Activated naive CD8-positive, alpha-beta T cell treated with anti-CD3 and anti-CD28 coated beads, Interleukin-2, amount 10 ng/mL, durations not matched to agents 7 days and 5 days (primary cell): Measurements from ENCODE around the gene SCAF1. TPM values are rescaled to one million over a fixed set of nuclear protein-coding genes. Genes with fewer than 3 reads are reported as not detected.
"Not testable (repeated sequence)": the region's sequence is repeated elsewhere in the genome, so short reads cannot be mapped to it uniquely, and the experiment has no call there.

Experiments used
- ATAC-seq: fragments of 150-1000 bp; cut with Tn5 transposase; one replicate; pipeline ENCODE4 v1.10.0; 2021; ENCODE audit warnings: low read depth, moderate library complexity
- POLR2A ChIA-PET: fragments of 350-600 bp; sonication (Branson Sonifier 250); formaldehyde crosslinking; loops from one replicate; lab custom pipeline; 2021; ENCODE audit warnings: antibody characterized with exemption; lab: Charles Lee
- DNase-seq: peaks from one replicate; pipeline ENCODE4 v3.0.0; 2021
- H3K27ac Mint-ChIP-seq: one replicate; pipeline ENCODE4 v1.8.0; 2022; ENCODE audit warnings: mild to moderate bottlenecking, mixed read lengths
- H3K27me3 Mint-ChIP-seq: one replicate; pipeline ENCODE4 v1.8.0; 2022; ENCODE audit warnings: mild to moderate bottlenecking, moderate library complexity, mixed read lengths
- H3K36me3 Mint-ChIP-seq: one replicate; pipeline ENCODE4 v1.8.0; 2021; ENCODE audit warnings: mild to moderate bottlenecking, mixed read lengths
- H3K4me1 Mint-ChIP-seq: one replicate; pipeline ENCODE4 v1.8.0; 2021; ENCODE audit warnings: mixed read lengths
- H3K4me3 Mint-ChIP-seq: one replicate; pipeline ENCODE4 v1.8.0; 2022; ENCODE audit warnings: mild to moderate bottlenecking, moderate library complexity, mixed read lengths
- H3K9me3 Mint-ChIP-seq: one replicate; pipeline ENCODE4 v1.8.0; 2021; ENCODE audit warnings: mixed read lengths
- total RNA-seq, 2 experiments: library from RNA; stranded (reverse); gene quantifications; one replicate each; pipeline ENCODE4 v1.2.3, GENCODE V29; 2021

Gene SCAF1
- total RNA-seq, 2 experiments from 2014 or later: 64.7 to 66.9 TPM

- H3K27ac Mint-ChIP-seq: no peak overlapping the region
- H3K27me3 Mint-ChIP-seq: peaks cover 2% of the 10 kb centered on the region
- H3K4me1 Mint-ChIP-seq: no peaks in the 10 kb centered on the region
These were observed 10.9 kb upstream of the SCAF1 start for GRCh38 chr19:49631014-49631588.

GRCh38 chr19:49631610-49632192 is 10.3 kb upstream of the SCAF1 start:
- no peak for DNase-seq
- no peak for ATAC-seq
- Mint-ChIP-seq H3K4me1 (no peaks in the 10 kb centered on the region), H3K4me3 (no peak overlapping the region), H3K9me3 (no peaks in the 10 kb centered on the region), H3K27ac (no peak overlapping the region), H3K27me3 (peaks cover 2% of the 10 kb centered on the region), H3K36me3 (peaks cover 14% of the 10 kb centered on the region)
- POLR2A ChIA-PET: interaction anchor here (0.6 kb wide), 1 partner anchor 36 kb away, joined by 3 read pairs; no protein-coding TSS in a partner anchor

More at GRCh38 chr19:49631014-49631588, 10.9 kb upstream of the SCAF1 start:
- DNase-seq (no peak), ATAC-seq (no peak)
- H3K9me3 Mint-ChIP-seq: no peaks in the 10 kb centered on the region
- POLR2A ChIA-PET: interaction anchor here (0.6 kb wide), 1 partner anchor 35 kb away, joined by 3 read pairs; no protein-coding TSS in a partner anchor
- no peak overlapping the region for H3K4me3 Mint-ChIP-seq
- peaks cover 14% of the 10 kb centered on the region for H3K36me3 Mint-ChIP-seq

- Mint-ChIP-seq H3K36me3 (peaks cover 8% of the 10 kb centered on the region), H3K4me1 (no peaks in the 10 kb centered on the region), H3K27me3 (peaks cover 2% of the 10 kb centered on the region), H3K27ac (no peak overlapping the region), H3K9me3 (no peaks in the 10 kb centered on the region), H3K4me3 (no peak overlapping the region)
- POLR2A ChIA-PET: no interaction called here
- ATAC-seq (no peak), DNase-seq (no peak)
These were observed 9.4 kb upstream of the SCAF1 start for GRCh38 chr19:49632576-49632975.

GRCh38 chr19:49633273-49633672 is 8.7 kb upstream of the SCAF1 start:
- POLR2A ChIA-PET: not testable (repeated sequence)

GRCh38 chr19:49635530-49636232 is 6.3 kb upstream of the SCAF1 start:
- H3K4me3 Mint-ChIP-seq: no peak overlapping the region
- H3K4me1 Mint-ChIP-seq: peaks cover 17% of the 10 kb centered on the region
- peaks cover 18% of the 10 kb centered on the region for H3K27me3 Mint-ChIP-seq
- H3K9me3 Mint-ChIP-seq: no peaks in the 10 kb centered on the region
- ATAC-seq (no peak), DNase-seq (no peak)
- no peak overlapping the region for H3K27ac Mint-ChIP-seq
- POLR2A ChIA-PET: no interaction called here
- no peaks in the 10 kb centered on the region for H3K36me3 Mint-ChIP-seq

More at GRCh38 chr19:49633273-49633672, 8.7 kb upstream of the SCAF1 start:
- H3K4me1 Mint-ChIP-seq, H3K36me3 Mint-ChIP-seq, H3K4me3 Mint-ChIP-seq, H3K9me3 Mint-ChIP-seq, DNase-seq, ATAC-seq, H3K27ac Mint-ChIP-seq, H3K27me3 Mint-ChIP-seq: not testable (repeated sequence)

- peaks cover 21% of the 10 kb centered on the region for H3K4me1 Mint-ChIP-seq
- H3K27ac Mint-ChIP-seq: no peak overlapping the region
- POLR2A ChIA-PET: no interaction called here
- ATAC-seq (no peak), DNase-seq (no peak)
- H3K36me3 Mint-ChIP-seq: no peaks in the 10 kb centered on the region
- no peak overlapping the region for H3K4me3 Mint-ChIP-seq
- H3K9me3 Mint-ChIP-seq: no peaks in the 10 kb centered on the region
- H3K27me3 Mint-ChIP-seq: peaks cover 18% of the 10 kb centered on the region
These were observed 5.6 kb upstream of the SCAF1 start for GRCh38 chr19:49636233-49636932.

GRCh38 chr19:49637821-49638738 is 3.9 kb upstream of the SCAF1 start:
- Mint-ChIP-seq H3K4me3 (peak overlapping the region; percentile 68), H3K36me3 (peaks cover 6% of the 10 kb centered on the region), H3K27ac (peak overlapping the region; percentile 45), H3K27me3 (peaks cover 18% of the 10 kb centered on the region), H3K9me3 (no peaks in the 10 kb centered on the region), H3K4me1 (peaks cover 29% of the 10 kb centered on the region)
- ATAC-seq (no peak), DNase-seq (no peak)
- POLR2A ChIA-PET: interaction anchor here (0.6 kb wide), 1 partner anchor 126 kb away, joined by 3 read pairs; no protein-coding TSS in a partner anchor

- H3K4me1 Mint-ChIP-seq: peaks cover 42% of the 10 kb centered on the region
- DNase-seq: no peak
These were observed 2.5 kb upstream of the SCAF1 start for GRCh38 chr19:49639401-49640112.

GRCh38 chr19:49640113-49640898 is 1.7 kb upstream of the SCAF1 start, which contains the start of gene RRAS:
Gene RRAS, minus strand, starts transcription at chr19:49640143. Its CDS starts 45 bp downstream, at chr19:49640098.
- Mint-ChIP-seq H3K9me3 (no peaks in the 10 kb centered on the region), H3K27ac (peak within 1 kb of the TSS; percentile 98), H3K4me3 (peak within 1 kb of the TSS; percentile 94), H3K27me3 (peaks cover 18% of the 10 kb centered on the region), H3K36me3 (peaks cover 6% of the 10 kb centered on the region), H3K4me1 (peaks cover 44% of the 10 kb centered on the region)
- POLR2A ChIA-PET: interaction anchor here (0.5 to 6.5 kb wide), 18 partner anchors 9 to 647 kb away, joined by 3 to 68 read pairs (median 3); partner anchors contain the start of genes BCL2L12, GYS1, IRF3 and NOSIP
- peak; percentile 96 for DNase-seq
- ATAC-seq: peak; percentile 73

More at GRCh38 chr19:49639401-49640112, 2.5 kb upstream of the SCAF1 start:
- Mint-ChIP-seq H3K27ac (peak overlapping the region; percentile 79), H3K9me3 (no peaks in the 10 kb centered on the region), H3K4me3 (peak overlapping the region; percentile 94), H3K27me3 (peaks cover 18% of the 10 kb centered on the region), H3K36me3 (peaks cover 6% of the 10 kb centered on the region)
- POLR2A ChIA-PET: interaction anchor here (0.6 to 6.5 kb wide), 16 partner anchors 9 to 646 kb away, joined by 3 to 68 read pairs (median 3); partner anchors contain the start of genes BCL2L12, GYS1, IRF3 and NOSIP
- ATAC-seq: no peak

- Mint-ChIP-seq H3K9me3 (no peaks in the 10 kb centered on the region), H3K4me1 (peaks cover 45% of the 10 kb centered on the region), H3K27ac (peak overlapping the region; percentile 95), H3K4me3 (peak overlapping the region; percentile 94), H3K27me3 (peaks cover 16% of the 10 kb centered on the region), H3K36me3 (peaks cover 6% of the 10 kb centered on the region)
- ATAC-seq (no peak), DNase-seq (no peak)
- POLR2A ChIA-PET: interaction anchor here (0.5 to 6.5 kb wide), 11 partner anchors 11 to 383 kb away, joined by 3 to 68 read pairs (median 4); partner anchors contain the start of genes BCL2L12, FUZ, IRF3 and NOSIP
These were observed 555 bp downstream of the SCAF1 start for GRCh38 chr19:49642492-49643035.

GRCh38 chr19:49643466-49643865 is 1.5 kb downstream of the SCAF1 start:
- POLR2A ChIA-PET: interaction anchor here (0.6 to 6.5 kb wide), 4 partner anchors 11 to 35 kb away, joined by 3 to 46 read pairs (median 4); partner anchors contain the start of genes BCL2L12 and IRF3
- Mint-ChIP-seq H3K27me3 (peaks cover 12% of the 10 kb centered on the region), H3K9me3 (no peaks in the 10 kb centered on the region), H3K36me3 (peaks cover 6% of the 10 kb centered on the region), H3K27ac (peak overlapping the region; percentile 7), H3K4me3 (peak overlapping the region; percentile 94), H3K4me1 (peaks cover 40% of the 10 kb centered on the region)
- DNase-seq (no peak), ATAC-seq (no peak)
